Endothelial cell of umbilical vein (primary cell): ENCODE results near the gene NR2F2. TPM values are rescaled to one million over a fixed set of nuclear protein-coding genes. Genes with fewer than 3 reads are reported as not detected.

Source experiments
- BruUV-seq: library from RNA; stranded (reverse); fragments of 400-500 nt; replicated peaks from 2 replicates; lab custom pipeline; 2021; lab: Mats Ljungman, UMichigan
- CTCF ChIA-PET: fragments of 300-600, 350-600 bp; sonication (Branson Sonifier 250); formaldehyde crosslinking; loops from one replicate; lab custom pipeline; 2021; ENCODE audit warnings: antibody characterized with exemption, inconsistent platforms; lab: Charles Lee
- POLR2A ChIA-PET: fragments of 300-600, 350-600 bp; sonication (Branson Sonifier 250); formaldehyde crosslinking; loops from one replicate; lab custom pipeline; 2021; ENCODE audit warnings: antibody characterized with exemption, inconsistent platforms; lab: Charles Lee
- DNase-seq: peaks from one replicate; pipeline ENCODE4 v3.0.0-alpha.2; 2011; ENCODE audit warnings: low read depth, low spot score
- FAIRE-seq: peaks from 2 replicates; lab custom pipeline; 2011; peaks lifted over from hg19 to GRCh38; lab: Jason Lieb, UNC
- H2AFZ ChIP-seq: 2 replicates; pipeline ENCODE4 v1.6.0; 2012; ENCODE audit warnings: low read depth, low read length, control low read depth, inconsistent platforms
- H3K27ac ChIP-seq: 2 replicates; pipeline ENCODE4 v1.5.1; 2011; ENCODE audit warnings: low read depth, mild to moderate bottlenecking, control low read depth, low read length, moderate library complexity; ENCODE audit not compliant: insufficient read depth
- H3K27me3 ChIP-seq, 2 experiments: 2 replicates each; pipeline versions ENCODE4 v1.6.0 to v1.6.1; 2011; ENCODE audit warnings: low read length in 2 of 2, mixed read lengths in 1 of 2; ENCODE audit not compliant: control insufficient read depth in 2 of 2, insufficient read depth in 2 of 2
- H3K36me3 ChIP-seq, 2 experiments: 2 replicates in 1 of 2; 3 replicates in 1 of 2; pipeline ENCODE4 v1.5.1; 2011; ENCODE audit warnings: low read length in 2 of 2, mild to moderate bottlenecking in 1 of 2, moderate library complexity in 1 of 2; ENCODE audit not compliant: control insufficient read depth in 2 of 2, insufficient read depth in 2 of 2; ENCODE audit errors: extremely low read depth in 1 of 2
- H3K4me1 ChIP-seq: 3 replicates; pipeline ENCODE4 v1.5.1; 2011; ENCODE audit warnings: mild to moderate bottlenecking, low read length; ENCODE audit not compliant: control insufficient read depth, insufficient read depth; ENCODE audit errors: extremely low read depth
- H3K4me2 ChIP-seq: 2 replicates; pipeline ENCODE4 v1.6.1; 2011; ENCODE audit warnings: low read length, control low read depth, mixed read lengths; ENCODE audit not compliant: insufficient read depth
- H3K4me3 ChIP-seq, 3 experiments: fragments of 200-600 bp in 1 of 3; sonication (generic), shearing (Covaris generic) in 1 of 3; replicated peaks in 1 of 3; 2 replicates each; pipeline ENCODE4 v1.5.1; 2011 to 2016; ENCODE audit warnings: control low read depth in 3 of 3, low read length in 3 of 3, mild to moderate bottlenecking in 2 of 3, inconsistent platforms in 1 of 3, low read depth in 1 of 3, moderate library complexity in 1 of 3; ENCODE audit not compliant: insufficient read depth in 1 of 3
- H3K79me2 ChIP-seq: 2 replicates; pipeline ENCODE4 v1.6.0; 2012; ENCODE audit warnings: low read length, inconsistent platforms; ENCODE audit not compliant: control insufficient read depth, insufficient read depth
- H3K9ac ChIP-seq: replicated peaks from 2 replicates; pipeline ENCODE3; 2011; ENCODE audit warnings: low read length, control low read depth; ENCODE audit not compliant: insufficient read depth; ENCODE audit errors: extremely low read depth
- H3K9me1 ChIP-seq: replicated peaks from 3 replicates; pipeline ENCODE4 v1.6.0; 2011; ENCODE audit warnings: mild to moderate bottlenecking, low read length; ENCODE audit not compliant: control insufficient read depth, insufficient read depth; ENCODE audit errors: extremely low read depth
- H3K9me3 ChIP-seq: replicated peaks from 2 replicates; pipeline ENCODE4 v1.5.1; 2012; ENCODE audit warnings: low read length, inconsistent platforms; ENCODE audit not compliant: control insufficient read depth, insufficient read depth
- H4K20me1 ChIP-seq: replicated peaks from 2 replicates; pipeline ENCODE3; 2011; ENCODE audit warnings: mild to moderate bottlenecking, low read length; ENCODE audit not compliant: control insufficient read depth, insufficient read depth; ENCODE audit errors: extremely low read depth
- CTCF ChIP-seq, 2 donors: IDR thresholded peaks; 1 replicate in 1 of 2; 2 replicates in 1 of 2; pipeline ENCODE4 v1.5.1; 2011; ENCODE audit warnings: low read length in 2 of 2, mild to moderate bottlenecking in 2 of 2, moderate library complexity in 2 of 2, control low read depth in 1 of 2, inconsistent platforms in 1 of 2, low read depth in 1 of 2; ENCODE audit not compliant: insufficient read depth in 1 of 2; ENCODE audit errors: extremely low read depth in 1 of 2
- EZH2 ChIP-seq: IDR thresholded peaks from 2 replicates; pipeline ENCODE4 v1.6.1; 2012; ENCODE audit warnings: borderline replicate concordance, low read depth, mild to moderate bottlenecking, moderate library complexity, low read length, inconsistent platforms; ENCODE audit not compliant: severe bottlenecking
- FOS ChIP-seq: IDR thresholded peaks from 2 replicates; pipeline ENCODE4 v1.6.1; 2011; ENCODE audit warnings: mild to moderate bottlenecking, low read length, moderate library complexity, borderline replicate concordance; ENCODE audit not compliant: insufficient read depth
- GATA2 ChIP-seq: IDR thresholded peaks from 2 replicates; pipeline ENCODE4 v1.7.0; 2011; ENCODE audit warnings: low read depth, mild to moderate bottlenecking, moderate library complexity, mixed read lengths, low read length; ENCODE audit not compliant: insufficient read length, insufficient read depth
- JUN ChIP-seq: IDR thresholded peaks from 2 replicates; pipeline ENCODE4 v1.6.1; 2011; ENCODE audit warnings: borderline replicate concordance, low read depth; ENCODE audit not compliant: insufficient read length, insufficient read depth
- MAX ChIP-seq: IDR thresholded peaks from 2 replicates; pipeline ENCODE4 v1.6.1; 2011; ENCODE audit not compliant: insufficient read depth, insufficient read length
- MYC ChIP-seq: IDR thresholded peaks from one replicate; pipeline ENCODE4 v1.6.1; 2011; ENCODE audit warnings: mild to moderate bottlenecking, low read depth, low read length
- POLR2A ChIP-seq: IDR thresholded peaks from 2 replicates; pipeline ENCODE4 v1.6.1; 2012; ENCODE audit warnings: low read depth, mild to moderate bottlenecking, control low read depth, low read length
- POLR2AphosphoS5 ChIP-seq: IDR thresholded peaks from 2 replicates; pipeline ENCODE4 v1.6.1; 2012; ENCODE audit warnings: low read depth, mild to moderate bottlenecking, control low read depth, low read length, moderate library complexity; ENCODE audit not compliant: insufficient read depth
- dilution Hi-C: fragments of 300-500 bp; cut with MboI; formaldehyde crosslinking; loops from one replicate; pipeline ENCODE4 v1.15.0; 2019; ENCODE audit warnings: low sequenced_read_pairs; ENCODE audit not compliant: extremely low pct_ligation_motif_present
- intact Hi-C: fragments of 100-400 bp; cut with micrococcal nuclease; formaldehyde crosslinking; loops from one replicate; pipeline ENCODE4 v1.10.0; 2022
- polyA plus RNA-seq, 4 experiments: library from polyadenylated mRNA; depleted of rRNA in 3 of 4; stranded (reverse) in 3 of 4; unstranded in 1 of 4; fragments of >200 nt; gene quantifications; 2 replicates each; pipeline versions ENCODE4 v1.2.1 to v1.2.3, GENCODE V29; 2011 to 2012; ENCODE audit warnings: missing spikeins in 1 of 4
- total RNA-seq: library from RNA; stranded (reverse); gene quantifications from 2 replicates; pipeline ENCODE4 v1.2.3, GENCODE V29; 2021

Gene NR2F2
- total and polyA plus RNA-seq, 2 donors (not counting 3 experiments of a cell fraction or from before 2014, with no cell fraction given): 105 to 182 TPM

GRCh38 chr15:96292635-96293034, 37.9 kb upstream of the NR2F2 start:
- intact Hi-C loops: no loop called here
- Histone ChIP-seq H2AFZ (no peak overlapping the region), H3K4me2 (no peak overlapping the region), H3K36me3 (peaks cover 2% of the 10 kb centered on the region in 2 experiments), H3K4me1 (no peaks in the 10 kb centered on the region), H3K27me3 (no peaks in the 10 kb centered on the region), H3K79me2 (no peaks in the 10 kb centered on the region), H3K27ac (no peak overlapping the region), H3K9me3 (no peaks in the 10 kb centered on the region), H3K9ac (no peak overlapping the region), H3K4me3 (no peak overlapping the region), H4K20me1 (no peaks in the 10 kb centered on the region), H3K9me1 (no peaks in the 10 kb centered on the region)
- ChIA-PET CTCF (no interaction called here), POLR2A (no interaction called here)
- no peak for FAIRE-seq
- no peak for DNase-seq
- dilution Hi-C loops: no loop called here
- BruUV-seq: no TSS peak
- TF ChIP-seq FOS (no peak), CTCF (IDR thresholded peaks at IDR 0.05; ENCODE audit: extremely low read depth in 1 of 2, insufficient read depth in 1 of 2, low read depth in 1 of 2, low read length in 2 of 2) (no peak), POLR2A (no peak), JUN (no peak), MYC (no peak)

GRCh38 chr15:96293441-96293840, 37.1 kb upstream of the NR2F2 start:
- Histone ChIP-seq H3K79me2 (no peaks in the 10 kb centered on the region), H3K4me1 (no peaks in the 10 kb centered on the region), H3K9me1 (no peaks in the 10 kb centered on the region), H3K36me3 (no peaks in the 10 kb centered on the region), H3K9me3 (no peaks in the 10 kb centered on the region), H2AFZ (no peak overlapping the region), H3K4me2 (no peak overlapping the region), H3K9ac (no peak overlapping the region), H3K27ac (no peak overlapping the region), H3K4me3 (no peak overlapping the region), H3K27me3 (no peaks in the 10 kb centered on the region), H4K20me1 (no peaks in the 10 kb centered on the region)
- TF ChIP-seq CTCF (IDR thresholded peaks at IDR 0.05; ENCODE audit: extremely low read depth in 1 of 2, insufficient read depth in 1 of 2, low read depth in 1 of 2, low read length in 2 of 2) (no peak), EZH2 (no peak), FOS (no peak), POLR2A (no peak), MYC (no peak), JUN (no peak), POLR2AphosphoS5 (no peak), MAX (no peak), GATA2 (no peak)
- intact Hi-C loops: no loop called here
- DNase-seq (no peak), FAIRE-seq (no peak)
- ChIA-PET POLR2A (no interaction called here), CTCF (no interaction called here)
- dilution Hi-C loops: no loop called here
- BruUV-seq: no TSS peak
